Measurements from ENCODE around the gene RIMBP2.

DNA sequence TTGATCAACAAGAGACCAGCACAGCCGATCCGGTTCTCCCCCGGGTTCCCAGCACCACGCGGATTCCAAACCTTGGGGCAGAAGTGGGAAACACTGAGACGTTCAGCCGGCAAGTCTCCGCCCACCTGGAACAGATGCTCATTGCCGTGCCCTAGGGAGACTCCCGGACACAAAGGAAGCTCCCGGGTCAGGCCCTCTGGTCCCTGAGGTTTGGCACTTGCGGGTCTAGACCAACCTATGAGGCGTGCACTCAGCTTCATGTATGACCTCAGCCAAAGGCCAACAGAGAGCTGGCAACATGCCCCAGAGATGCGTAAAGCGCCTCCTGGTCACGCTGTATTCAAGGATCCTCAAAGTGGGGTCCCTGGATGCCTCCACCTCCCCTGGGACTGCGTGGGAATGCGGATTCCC, 2.5 kb downstream of the RIMBP2 start:
- TF ChIP-seq, protein P1, sequence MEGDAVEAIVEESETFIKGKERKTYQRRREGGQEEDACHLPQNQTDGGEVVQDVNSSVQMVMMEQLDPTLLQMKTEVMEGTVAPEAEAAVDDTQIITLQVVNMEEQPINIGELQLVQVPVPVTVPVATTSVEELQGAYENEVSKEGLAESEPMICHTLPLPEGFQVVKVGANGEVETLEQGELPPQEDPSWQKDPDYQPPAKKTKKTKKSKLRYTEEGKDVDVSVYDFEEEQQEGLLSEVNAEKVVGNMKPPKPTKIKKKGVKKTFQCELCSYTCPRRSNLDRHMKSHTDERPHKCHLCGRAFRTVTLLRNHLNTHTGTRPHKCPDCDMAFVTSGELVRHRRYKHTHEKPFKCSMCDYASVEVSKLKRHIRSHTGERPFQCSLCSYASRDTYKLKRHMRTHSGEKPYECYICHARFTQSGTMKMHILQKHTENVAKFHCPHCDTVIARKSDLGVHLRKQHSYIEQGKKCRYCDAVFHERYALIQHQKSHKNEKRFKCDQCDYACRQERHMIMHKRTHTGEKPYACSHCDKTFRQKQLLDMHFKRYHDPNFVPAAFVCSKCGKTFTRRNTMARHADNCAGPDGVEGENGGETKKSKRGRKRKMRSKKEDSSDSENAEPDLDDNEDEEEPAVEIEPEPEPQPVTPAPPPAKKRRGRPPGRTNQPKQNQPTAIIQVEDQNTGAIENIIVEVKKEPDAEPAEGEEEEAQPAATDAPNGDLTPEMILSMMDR (IDR thresholded peaks at IDR 0.05; ENCODE audit: low read length): no peak
- TF ChIP-seq EZH2 (optimal IDR thresholded peaks at IDR 0.05; ENCODE audit: low read depth, low read length): no peak
